Endothelial cell of umbilical vein (primary cell): Measurements from ENCODE around the gene CLN6. TPM values are rescaled to one million over a fixed set of nuclear protein-coding genes. Genes with fewer than 3 reads are reported as not detected.

Source experiments
- BruUV-seq: library from RNA; stranded (reverse); fragments of 400-500 nt; replicated peaks from 2 replicates; lab custom pipeline; 2021; lab: Mats Ljungman, UMichigan
- CTCF ChIA-PET: fragments of 300-600, 350-600 bp; sonication (Branson Sonifier 250); formaldehyde crosslinking; loops from one replicate; lab custom pipeline; 2021; ENCODE audit warnings: antibody characterized with exemption, inconsistent platforms; lab: Charles Lee
- POLR2A ChIA-PET: fragments of 300-600, 350-600 bp; sonication (Branson Sonifier 250); formaldehyde crosslinking; loops from one replicate; lab custom pipeline; 2021; ENCODE audit warnings: antibody characterized with exemption, inconsistent platforms; lab: Charles Lee
- DNase-seq: peaks from one replicate; pipeline ENCODE4 v3.0.0-alpha.2; 2011; ENCODE audit warnings: low read depth, low spot score
- FAIRE-seq: peaks from 2 replicates; lab custom pipeline; 2011; peaks lifted over from hg19 to GRCh38; lab: Jason Lieb, UNC
- H2AFZ ChIP-seq: 2 replicates; pipeline ENCODE4 v1.6.0; 2012; ENCODE audit warnings: low read depth, low read length, control low read depth, inconsistent platforms
- H3K27ac ChIP-seq: 2 replicates; pipeline ENCODE4 v1.5.1; 2011; ENCODE audit warnings: low read depth, mild to moderate bottlenecking, control low read depth, low read length, moderate library complexity; ENCODE audit not compliant: insufficient read depth
- H3K27me3 ChIP-seq, 2 experiments: 2 replicates each; pipeline versions ENCODE4 v1.6.0 to v1.6.1; 2011; ENCODE audit warnings: low read length in 2 of 2, mixed read lengths in 1 of 2; ENCODE audit not compliant: control insufficient read depth in 2 of 2, insufficient read depth in 2 of 2
- H3K36me3 ChIP-seq, 2 experiments: 2 replicates in 1 of 2; 3 replicates in 1 of 2; pipeline ENCODE4 v1.5.1; 2011; ENCODE audit warnings: low read length in 2 of 2, mild to moderate bottlenecking in 1 of 2, moderate library complexity in 1 of 2; ENCODE audit not compliant: control insufficient read depth in 2 of 2, insufficient read depth in 2 of 2; ENCODE audit errors: extremely low read depth in 1 of 2
- H3K4me1 ChIP-seq: 3 replicates; pipeline ENCODE4 v1.5.1; 2011; ENCODE audit warnings: mild to moderate bottlenecking, low read length; ENCODE audit not compliant: control insufficient read depth, insufficient read depth; ENCODE audit errors: extremely low read depth
- H3K4me2 ChIP-seq: 2 replicates; pipeline ENCODE4 v1.6.1; 2011; ENCODE audit warnings: low read length, control low read depth, mixed read lengths; ENCODE audit not compliant: insufficient read depth
- H3K4me3 ChIP-seq, 3 experiments: fragments of 200-600 bp in 1 of 3; sonication (generic), shearing (Covaris generic) in 1 of 3; replicated peaks in 1 of 3; 2 replicates each; pipeline ENCODE4 v1.5.1; 2011 to 2016; ENCODE audit warnings: control low read depth in 3 of 3, low read length in 3 of 3, mild to moderate bottlenecking in 2 of 3, inconsistent platforms in 1 of 3, low read depth in 1 of 3, moderate library complexity in 1 of 3; ENCODE audit not compliant: insufficient read depth in 1 of 3
- H3K79me2 ChIP-seq: 2 replicates; pipeline ENCODE4 v1.6.0; 2012; ENCODE audit warnings: low read length, inconsistent platforms; ENCODE audit not compliant: control insufficient read depth, insufficient read depth
- H3K9ac ChIP-seq: replicated peaks from 2 replicates; pipeline ENCODE3; 2011; ENCODE audit warnings: low read length, control low read depth; ENCODE audit not compliant: insufficient read depth; ENCODE audit errors: extremely low read depth
- H3K9me1 ChIP-seq: replicated peaks from 3 replicates; pipeline ENCODE4 v1.6.0; 2011; ENCODE audit warnings: mild to moderate bottlenecking, low read length; ENCODE audit not compliant: control insufficient read depth, insufficient read depth; ENCODE audit errors: extremely low read depth
- H3K9me3 ChIP-seq: replicated peaks from 2 replicates; pipeline ENCODE4 v1.5.1; 2012; ENCODE audit warnings: low read length, inconsistent platforms; ENCODE audit not compliant: control insufficient read depth, insufficient read depth
- H4K20me1 ChIP-seq: replicated peaks from 2 replicates; pipeline ENCODE3; 2011; ENCODE audit warnings: mild to moderate bottlenecking, low read length; ENCODE audit not compliant: control insufficient read depth, insufficient read depth; ENCODE audit errors: extremely low read depth
- EZH2 ChIP-seq: IDR thresholded peaks from 2 replicates; pipeline ENCODE4 v1.6.1; 2012; ENCODE audit warnings: borderline replicate concordance, low read depth, mild to moderate bottlenecking, moderate library complexity, low read length, inconsistent platforms; ENCODE audit not compliant: severe bottlenecking
- FOS ChIP-seq: IDR thresholded peaks from 2 replicates; pipeline ENCODE4 v1.6.1; 2011; ENCODE audit warnings: mild to moderate bottlenecking, low read length, moderate library complexity, borderline replicate concordance; ENCODE audit not compliant: insufficient read depth
- GATA2 ChIP-seq: IDR thresholded peaks from 2 replicates; pipeline ENCODE4 v1.7.0; 2011; ENCODE audit warnings: low read depth, mild to moderate bottlenecking, moderate library complexity, mixed read lengths, low read length; ENCODE audit not compliant: insufficient read length, insufficient read depth
- JUN ChIP-seq: IDR thresholded peaks from 2 replicates; pipeline ENCODE4 v1.6.1; 2011; ENCODE audit warnings: borderline replicate concordance, low read depth; ENCODE audit not compliant: insufficient read length, insufficient read depth
- MYC ChIP-seq: IDR thresholded peaks from one replicate; pipeline ENCODE4 v1.6.1; 2011; ENCODE audit warnings: mild to moderate bottlenecking, low read depth, low read length
- POLR2A ChIP-seq: IDR thresholded peaks from 2 replicates; pipeline ENCODE4 v1.6.1; 2012; ENCODE audit warnings: low read depth, mild to moderate bottlenecking, control low read depth, low read length
- POLR2AphosphoS5 ChIP-seq: IDR thresholded peaks from 2 replicates; pipeline ENCODE4 v1.6.1; 2012; ENCODE audit warnings: low read depth, mild to moderate bottlenecking, control low read depth, low read length, moderate library complexity; ENCODE audit not compliant: insufficient read depth
- dilution Hi-C: fragments of 300-500 bp; cut with MboI; formaldehyde crosslinking; loops from one replicate; pipeline ENCODE4 v1.15.0; 2019; ENCODE audit warnings: low sequenced_read_pairs; ENCODE audit not compliant: extremely low pct_ligation_motif_present
- intact Hi-C: fragments of 100-400 bp; cut with micrococcal nuclease; formaldehyde crosslinking; loops from one replicate; pipeline ENCODE4 v1.10.0; 2022
- polyA plus RNA-seq, 4 experiments: library from polyadenylated mRNA; depleted of rRNA in 3 of 4; stranded (reverse) in 3 of 4; unstranded in 1 of 4; fragments of >200 nt; gene quantifications; 2 replicates each; pipeline versions ENCODE4 v1.2.1 to v1.2.3, GENCODE V29; 2011 to 2012; ENCODE audit warnings: missing spikeins in 1 of 4
- total RNA-seq: library from RNA; stranded (reverse); gene quantifications from 2 replicates; pipeline ENCODE4 v1.2.3, GENCODE V29; 2021
- TF ChIP-seq, protein P1 (sequence below): IDR thresholded peaks from 2 replicates; pipeline ENCODE4 v1.6.1; 2011; ENCODE audit not compliant: insufficient read depth, insufficient read length
- TF ChIP-seq, protein P2 (sequence below), 2 donors: IDR thresholded peaks; 1 replicate in 1 of 2; 2 replicates in 1 of 2; pipeline ENCODE4 v1.5.1; 2011; ENCODE audit warnings: low read length in 2 of 2, mild to moderate bottlenecking in 2 of 2, moderate library complexity in 2 of 2, control low read depth in 1 of 2, inconsistent platforms in 1 of 2, low read depth in 1 of 2; ENCODE audit not compliant: insufficient read depth in 1 of 2; ENCODE audit errors: extremely low read depth in 1 of 2

CLN6 gene
- total and polyA plus RNA-seq, 2 donors (not counting 3 experiments of a cell fraction or from before 2014, with no cell fraction given): 53.9 to 75.5 TPM

DNA sequence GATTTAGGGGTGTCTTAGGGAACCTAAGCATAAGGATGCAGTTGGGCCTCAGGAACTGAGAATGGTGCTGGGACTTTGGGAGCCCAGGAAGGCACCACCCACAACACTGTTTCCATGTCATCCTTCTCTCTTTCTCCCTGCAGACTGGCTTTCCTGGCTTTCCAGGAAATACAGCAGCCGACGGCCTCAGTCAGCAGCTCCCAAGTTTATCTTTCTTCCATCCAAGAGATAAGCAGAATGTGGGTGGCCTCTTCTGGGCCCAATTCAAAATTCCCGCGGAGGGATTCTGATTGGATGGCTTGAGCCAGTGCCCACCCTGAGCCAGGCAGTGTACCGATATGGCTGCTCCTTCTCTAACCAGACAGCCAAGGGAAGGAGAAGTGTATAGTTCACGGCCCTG is 4.5 kb upstream of the CLN6 start:
- TF ChIP-seq, protein P1, sequence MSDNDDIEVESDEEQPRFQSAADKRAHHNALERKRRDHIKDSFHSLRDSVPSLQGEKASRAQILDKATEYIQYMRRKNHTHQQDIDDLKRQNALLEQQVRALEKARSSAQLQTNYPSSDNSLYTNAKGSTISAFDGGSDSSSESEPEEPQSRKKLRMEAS: no peak
- TF ChIP-seq EZH2 (no peak), MYC (no peak), JUN (no peak), GATA2 (no peak), POLR2A (no peak), FOS (no peak), POLR2AphosphoS5 (no peak)
- TF ChIP-seq, protein P2, sequence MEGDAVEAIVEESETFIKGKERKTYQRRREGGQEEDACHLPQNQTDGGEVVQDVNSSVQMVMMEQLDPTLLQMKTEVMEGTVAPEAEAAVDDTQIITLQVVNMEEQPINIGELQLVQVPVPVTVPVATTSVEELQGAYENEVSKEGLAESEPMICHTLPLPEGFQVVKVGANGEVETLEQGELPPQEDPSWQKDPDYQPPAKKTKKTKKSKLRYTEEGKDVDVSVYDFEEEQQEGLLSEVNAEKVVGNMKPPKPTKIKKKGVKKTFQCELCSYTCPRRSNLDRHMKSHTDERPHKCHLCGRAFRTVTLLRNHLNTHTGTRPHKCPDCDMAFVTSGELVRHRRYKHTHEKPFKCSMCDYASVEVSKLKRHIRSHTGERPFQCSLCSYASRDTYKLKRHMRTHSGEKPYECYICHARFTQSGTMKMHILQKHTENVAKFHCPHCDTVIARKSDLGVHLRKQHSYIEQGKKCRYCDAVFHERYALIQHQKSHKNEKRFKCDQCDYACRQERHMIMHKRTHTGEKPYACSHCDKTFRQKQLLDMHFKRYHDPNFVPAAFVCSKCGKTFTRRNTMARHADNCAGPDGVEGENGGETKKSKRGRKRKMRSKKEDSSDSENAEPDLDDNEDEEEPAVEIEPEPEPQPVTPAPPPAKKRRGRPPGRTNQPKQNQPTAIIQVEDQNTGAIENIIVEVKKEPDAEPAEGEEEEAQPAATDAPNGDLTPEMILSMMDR (IDR thresholded peaks at IDR 0.05; ENCODE audit: extremely low read depth in 1 of 2, insufficient read depth in 1 of 2, low read depth in 1 of 2, low read length in 2 of 2): no peak
- Histone ChIP-seq H3K4me1 (peaks cover 4% of the 10 kb centered on the region), H3K9ac (no peak overlapping the region), H3K4me3 (no peak overlapping the region), H3K79me2 (peaks cover 1% of the 10 kb centered on the region), H3K4me2 (no peak overlapping the region), H2AFZ (no peak overlapping the region), H3K27ac (no peak overlapping the region), H4K20me1 (no peaks in the 10 kb centered on the region), H3K9me1 (no peaks in the 10 kb centered on the region), H3K27me3 (no peaks in the 10 kb centered on the region), H3K9me3 (no peaks in the 10 kb centered on the region), H3K36me3 (no peaks in the 10 kb centered on the region)
- BruUV-seq: no TSS peak
- CTCF ChIA-PET: interaction anchor here (1.1 kb wide), 1 partner anchor 72 kb away, joined by 3 read pairs; no protein-coding TSS in a partner anchor
- DNase-seq (no peak), FAIRE-seq (no peak)
- POLR2A ChIA-PET: no interaction called here
- dilution Hi-C loops (no loop called here), intact Hi-C loops (no loop called here)
